GM19238 (cell line): Measurements from ENCODE around the gene ARHGEF28.
A peak's percentile ranks its signal among the peaks of the same experiment; 100 is the strongest.

Experiments used
- DNase-seq: peaks from one replicate; pipeline ENCODE4 v3.0.0; 2011; ENCODE audit warnings: low spot score; ENCODE audit not compliant: insufficient read length

Gene ARHGEF28

DNA sequence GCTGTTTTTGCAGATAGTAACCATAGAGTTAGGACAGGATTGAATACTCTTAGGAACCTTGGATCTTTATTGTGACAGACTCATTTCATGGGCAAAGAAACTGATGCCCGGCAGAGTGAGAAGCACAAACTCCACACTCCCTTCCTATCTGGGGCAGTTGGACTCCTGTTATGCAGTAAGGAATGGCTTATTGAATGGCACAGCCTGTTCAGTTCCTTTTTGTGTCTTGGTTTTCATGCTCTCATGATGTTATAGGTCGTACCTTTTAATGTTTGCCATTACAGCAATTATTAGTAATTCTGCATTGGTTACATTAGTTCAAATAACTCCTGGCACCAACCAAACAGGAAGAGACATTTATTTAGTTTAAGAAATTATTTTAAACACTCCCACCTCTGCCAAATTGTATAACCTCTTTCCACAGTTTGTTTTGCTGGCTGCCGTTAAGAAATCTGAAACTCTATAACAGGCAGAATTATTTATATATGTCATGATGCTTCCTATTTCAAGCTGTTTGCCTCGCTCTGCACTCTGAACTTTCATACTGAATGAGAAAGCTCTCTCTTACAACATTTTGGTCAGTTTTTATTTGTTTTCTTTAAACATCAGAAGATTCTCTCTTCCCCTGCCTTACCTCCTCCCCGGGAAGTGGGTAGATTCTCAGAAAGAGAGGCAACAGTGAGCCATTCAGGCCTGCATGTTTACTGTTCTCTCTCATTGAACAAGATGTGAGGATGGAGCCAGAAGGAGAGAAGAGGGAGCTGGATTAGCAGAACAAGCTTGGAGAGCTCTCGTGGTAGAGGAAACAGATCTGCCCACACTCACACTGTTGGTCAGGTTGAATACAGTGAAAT lies 144.4 kb downstream of the ARHGEF28 start:
- no peak for DNase-seq

DNA sequence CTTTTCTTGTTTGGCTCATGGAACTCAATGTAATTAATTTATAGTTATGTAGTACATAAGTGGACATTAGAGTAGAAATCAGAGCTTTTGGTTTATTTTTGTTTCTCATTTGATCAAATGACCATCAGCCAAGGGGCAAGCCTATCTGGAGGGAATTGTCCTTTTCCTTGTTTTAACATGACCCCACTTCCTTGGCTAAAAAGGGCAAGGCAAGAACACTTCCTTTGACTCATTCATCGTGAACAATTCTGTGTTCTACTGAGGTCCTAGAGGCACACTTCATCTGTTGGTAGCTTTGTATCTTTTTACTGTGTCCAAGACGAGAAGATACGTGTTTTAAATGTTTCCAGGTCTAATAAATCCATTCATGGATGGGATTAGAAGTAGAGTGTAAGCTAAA lies 148.9 kb downstream of the ARHGEF28 start:
- DNase-seq, result no peak

DNA sequence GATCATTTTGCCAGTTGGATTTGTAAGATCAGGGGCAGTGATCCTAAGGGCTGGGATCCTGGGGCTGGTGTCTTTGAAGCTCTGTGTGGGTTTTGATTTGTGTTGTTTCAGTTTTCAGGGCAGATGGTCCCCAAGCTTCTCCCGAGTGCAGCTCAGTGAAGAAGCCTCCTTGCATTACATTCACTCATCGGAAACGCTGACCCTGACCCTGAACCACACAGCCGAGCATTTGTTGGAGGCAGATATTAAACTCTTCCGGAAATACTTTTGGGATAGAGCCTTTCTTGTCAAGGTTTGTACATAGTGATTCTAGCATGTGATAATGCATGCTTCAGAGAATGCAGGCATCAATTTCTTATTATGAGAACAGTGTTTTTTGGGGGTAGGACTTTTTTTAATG lies 150.4 kb downstream of the ARHGEF28 start:
- no peak for DNase-seq

DNA sequence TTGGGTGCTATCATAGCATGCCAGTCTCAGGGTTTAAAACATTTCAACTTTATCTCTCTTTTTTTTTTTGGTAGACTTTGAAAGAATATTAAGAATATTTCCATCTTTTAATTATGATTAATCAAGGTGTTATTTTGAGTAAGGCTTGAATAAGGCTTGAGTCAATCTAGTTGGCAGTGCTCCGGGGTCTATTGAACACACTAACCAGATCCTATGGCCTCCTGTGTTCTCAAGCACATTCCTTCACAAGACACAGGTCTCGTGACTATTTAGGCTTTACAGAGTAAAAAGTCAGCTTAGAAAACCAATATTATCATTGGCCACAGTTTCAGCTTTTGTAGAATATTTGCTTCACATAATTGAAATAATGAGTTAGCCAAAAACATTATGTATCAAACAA lies 151.2 kb downstream of the ARHGEF28 start:
- no peak for DNase-seq

DNA sequence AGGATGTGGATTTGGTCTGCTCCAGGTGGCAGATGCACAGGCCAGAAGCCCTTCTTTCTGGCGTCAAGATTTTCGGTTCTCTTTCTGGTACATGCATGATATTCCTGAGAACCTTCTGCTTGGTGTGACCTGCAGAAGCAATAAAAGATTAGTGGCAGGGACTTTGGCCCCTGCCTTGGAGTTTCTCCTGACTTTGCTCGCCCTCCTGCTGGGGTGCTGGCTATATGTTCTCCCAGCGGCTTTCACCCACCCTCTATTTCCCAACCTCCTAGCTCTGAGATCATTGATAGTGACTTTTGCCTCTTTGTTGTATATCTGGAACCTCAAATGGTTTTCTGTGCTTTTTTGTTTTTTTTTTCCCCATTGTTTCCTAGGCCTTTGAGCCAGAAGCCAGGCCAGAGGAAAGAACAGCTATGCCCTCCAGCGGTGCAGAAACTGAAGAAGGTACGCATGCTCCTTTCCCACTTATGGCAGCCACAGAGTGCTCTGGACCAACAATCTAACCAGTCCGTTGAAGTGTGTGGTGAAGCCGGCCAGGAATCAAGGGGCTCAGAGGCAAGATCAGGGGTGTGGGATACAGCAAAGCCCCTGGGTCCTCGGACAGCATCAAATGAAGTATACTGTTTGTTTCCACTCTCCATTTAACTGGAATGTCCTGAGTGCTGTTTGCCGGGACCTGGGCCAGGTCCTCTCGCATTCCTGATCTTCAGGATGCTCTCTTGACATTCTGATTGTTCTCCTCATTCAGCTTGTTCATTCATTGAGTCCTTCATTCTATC lies 154.5 kb downstream of the ARHGEF28 start:
- no peak for DNase-seq

DNA sequence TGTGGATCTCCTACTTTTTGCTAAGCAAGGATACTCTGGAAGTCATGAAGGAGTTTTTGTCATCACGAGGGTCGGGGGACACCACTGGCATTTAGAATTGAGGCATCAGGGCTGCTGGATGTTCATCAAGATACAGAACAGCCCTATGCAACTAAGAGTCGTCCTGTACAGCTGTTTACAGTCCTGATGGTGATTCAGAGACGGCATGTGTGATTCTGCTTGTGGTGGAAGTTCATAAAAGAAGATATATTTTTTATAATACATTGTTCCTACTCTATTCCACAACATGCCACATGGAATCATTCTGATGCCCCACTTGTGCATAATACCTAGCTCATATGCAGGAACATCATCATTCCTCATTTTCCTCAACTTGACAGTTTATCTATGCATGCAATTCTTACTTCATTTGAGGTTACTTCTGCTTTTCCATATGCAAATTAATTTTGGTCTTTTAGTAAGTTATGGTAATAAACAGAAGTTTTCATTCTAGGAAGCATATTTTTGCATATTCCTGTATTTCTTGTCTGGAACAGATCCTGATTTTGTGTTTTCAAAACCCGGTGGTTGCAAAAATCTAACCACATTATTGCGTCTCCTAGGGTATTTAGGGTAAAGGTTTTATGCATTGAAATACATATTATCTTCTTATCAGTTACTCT lies 155.2 kb downstream of the ARHGEF28 start:
- DNase-seq, result no peak

DNA sequence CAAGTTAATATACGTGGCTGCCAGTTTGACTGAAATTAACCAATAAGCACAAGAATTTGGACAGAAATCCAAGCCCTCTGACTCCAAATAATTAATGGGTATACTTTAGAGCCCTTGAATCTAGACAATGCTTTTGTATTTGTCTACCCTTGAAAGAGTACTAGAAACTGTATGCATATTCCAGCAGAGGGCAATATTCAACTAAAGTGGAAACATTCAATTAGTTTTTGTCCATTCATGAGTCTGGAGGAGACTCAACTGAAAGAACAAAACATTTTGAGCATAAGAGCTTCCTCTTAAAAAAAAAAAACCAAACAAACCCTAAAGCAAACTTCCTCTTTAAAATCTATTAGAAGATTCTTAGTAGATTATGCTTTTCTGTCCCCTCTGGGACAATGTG lies 157.8 kb downstream of the ARHGEF28 start:
- no peak for DNase-seq

DNA sequence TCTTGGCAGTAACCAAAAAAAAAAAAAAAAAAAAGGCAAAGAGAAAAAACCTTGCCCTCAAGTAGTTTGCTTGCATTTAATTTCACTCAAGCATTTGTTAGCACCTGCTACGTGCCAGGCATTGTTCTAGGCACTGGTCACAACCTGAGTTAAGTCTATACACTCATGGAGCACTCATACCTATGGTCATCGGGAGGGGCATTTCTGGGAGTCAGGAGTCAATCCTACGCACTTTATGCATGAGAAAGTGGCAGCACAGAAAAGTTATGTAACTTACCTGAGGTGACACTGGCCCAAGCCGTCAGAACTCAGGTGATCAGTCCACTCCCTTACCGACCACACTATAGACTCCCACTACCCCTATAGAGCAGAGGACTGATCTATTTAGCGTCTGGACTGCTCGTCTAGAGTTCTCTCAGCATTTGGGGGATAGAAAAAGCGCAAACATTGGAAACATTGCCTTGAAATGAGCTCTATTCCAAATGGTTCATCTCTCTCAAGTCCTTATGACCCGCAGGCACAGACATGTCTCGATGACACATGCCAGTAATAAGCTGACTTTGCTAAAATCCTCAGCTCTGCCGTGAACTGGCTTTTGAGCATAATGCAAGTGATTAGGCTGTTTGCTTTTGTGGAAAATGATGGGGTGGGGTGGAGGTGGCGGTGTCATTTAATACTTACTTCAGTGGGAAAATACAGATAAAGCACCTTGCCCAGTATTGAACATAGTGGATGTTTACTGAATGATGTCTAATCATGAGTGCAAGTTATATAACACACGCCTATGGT lies 160.2 kb downstream of the ARHGEF28 start:
- DNase-seq, result no peak

DNA sequence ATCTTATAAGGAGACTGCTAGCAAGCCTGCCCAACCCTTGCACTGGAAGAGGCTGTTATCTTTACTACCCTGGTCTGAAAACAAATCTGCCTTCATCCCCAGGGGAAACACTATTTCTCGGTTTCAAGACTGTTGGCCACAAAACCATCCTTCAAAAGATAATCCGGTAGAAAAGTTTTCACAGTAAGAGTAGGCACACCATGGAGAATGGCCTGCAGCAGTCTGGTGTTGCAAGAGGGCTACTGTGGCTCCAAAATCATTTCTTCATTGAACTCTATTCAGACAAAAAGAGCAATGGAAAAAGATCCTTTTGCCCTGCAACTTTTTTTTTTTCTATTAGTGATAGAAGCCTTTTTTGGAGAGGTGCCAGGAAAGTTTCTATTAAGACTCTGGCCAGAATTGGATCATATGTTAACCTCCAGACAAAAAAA lies 163.9 kb downstream of the ARHGEF28 start:
- DNase-seq, result no peak

DNA sequence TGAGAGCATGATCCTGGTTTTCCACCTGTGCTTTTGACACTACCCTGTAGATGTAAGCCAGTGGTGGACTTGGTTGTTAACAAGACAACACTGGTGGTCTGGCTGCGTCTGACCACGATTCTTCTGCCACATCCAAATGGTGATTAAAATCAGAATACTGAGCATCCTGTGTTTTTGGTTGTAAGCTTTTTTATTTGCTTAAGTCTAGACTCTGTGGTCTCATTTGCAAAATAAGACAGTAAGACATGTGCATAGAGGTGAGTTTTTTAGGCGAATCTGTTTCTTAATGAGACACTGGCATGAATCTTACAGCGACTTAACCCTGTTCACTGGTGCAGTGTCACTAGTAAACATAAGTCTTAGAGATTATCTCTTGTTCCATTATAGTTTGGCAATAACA lies 165.4 kb downstream of the ARHGEF28 start:
- no peak for DNase-seq

DNA sequence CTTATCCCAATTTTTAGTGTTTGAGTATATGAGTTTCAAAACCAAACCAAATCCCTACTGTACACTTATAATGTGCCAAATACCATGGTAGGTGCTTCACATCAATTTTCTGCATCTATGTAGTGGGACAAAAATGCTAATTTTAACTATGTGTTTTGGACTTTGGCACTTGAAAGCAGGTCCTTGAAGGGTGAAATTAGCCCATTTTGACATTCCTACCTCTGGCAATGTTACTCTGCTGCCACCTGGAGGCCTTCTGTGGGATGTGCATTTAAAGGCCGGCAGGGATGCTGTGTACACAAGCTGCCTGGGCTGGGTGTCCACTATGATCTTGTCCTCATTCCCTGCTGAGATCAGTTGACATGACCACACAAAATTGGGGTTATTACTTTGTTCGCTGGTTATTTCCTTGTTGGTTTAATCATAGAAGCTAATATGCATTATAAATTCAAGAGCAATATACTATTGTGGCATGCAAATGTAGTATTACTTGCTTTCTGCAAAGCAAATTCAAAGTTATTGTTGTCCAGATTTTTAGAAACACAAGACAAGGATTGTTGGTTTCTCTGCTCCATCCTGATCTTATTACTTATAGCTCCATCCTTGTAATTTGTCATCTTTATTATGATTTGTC lies 166.8 kb downstream of the ARHGEF28 start:
- peak; percentile 8 for DNase-seq

DNA sequence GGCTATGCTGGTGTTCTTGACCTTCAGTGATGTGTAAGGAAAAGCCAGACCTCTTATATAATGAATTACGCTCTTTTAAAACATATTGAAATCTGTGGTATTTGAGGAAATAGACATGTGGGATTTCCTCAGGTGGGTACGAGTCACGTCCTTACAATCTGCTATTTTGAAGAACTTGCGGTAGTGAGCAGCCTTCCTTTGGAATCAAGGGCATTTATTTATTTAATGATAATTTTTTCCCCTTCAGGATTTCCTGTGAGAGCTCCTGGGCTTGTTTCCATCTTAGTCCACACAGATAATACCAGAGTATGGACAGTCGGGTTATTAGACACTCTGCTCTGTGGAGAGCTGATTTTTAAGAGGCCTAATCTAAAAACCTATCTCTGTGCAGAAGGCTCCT lies 167.9 kb downstream of the ARHGEF28 start:
- no peak for DNase-seq

DNA sequence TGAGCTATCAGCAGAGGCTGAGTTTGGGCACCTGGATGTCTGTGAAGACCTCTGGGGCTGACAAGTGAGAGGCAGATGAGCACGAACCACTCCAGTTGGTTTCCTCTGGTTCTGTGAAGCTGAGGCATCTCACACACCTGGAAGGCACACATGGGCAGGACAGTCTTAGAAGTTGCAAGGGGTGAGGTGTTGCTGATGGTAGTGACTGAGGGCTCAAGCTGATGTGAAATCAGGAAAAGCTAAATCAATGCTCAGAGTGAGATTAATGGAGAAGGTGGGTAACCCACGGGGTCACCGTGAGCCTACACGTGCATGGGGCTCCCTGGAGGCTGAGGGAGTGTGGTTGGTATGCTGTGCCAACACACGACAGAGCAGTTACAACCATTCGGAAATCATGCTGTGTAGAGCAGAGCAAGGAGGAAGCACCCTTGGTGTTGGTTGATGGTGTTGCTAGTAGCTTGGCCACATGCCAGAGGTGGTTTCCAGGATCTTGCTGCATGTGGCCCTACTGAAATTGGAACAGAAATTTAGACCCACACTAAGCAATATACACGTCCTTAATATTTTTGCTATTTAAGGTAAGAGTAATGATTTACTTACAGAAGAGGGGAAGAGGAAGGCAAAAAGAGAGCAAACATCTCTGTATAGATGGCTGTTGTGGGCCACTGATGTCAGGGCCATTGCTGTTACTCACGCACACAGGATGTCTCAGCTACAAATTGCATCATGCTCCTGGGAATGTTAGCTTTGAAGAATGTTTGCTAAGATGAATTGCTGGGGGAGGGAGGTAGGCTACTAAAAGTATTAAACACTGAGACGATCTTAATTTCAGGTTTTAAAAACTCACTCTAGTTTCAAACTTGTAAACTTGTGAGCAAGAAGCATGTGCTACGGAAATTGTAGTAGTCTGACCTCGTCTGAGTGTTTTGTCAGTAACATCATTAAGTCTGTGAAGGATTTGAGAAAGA lies 170.5 kb downstream of the ARHGEF28 start:
- DNase-seq, result no peak

DNA sequence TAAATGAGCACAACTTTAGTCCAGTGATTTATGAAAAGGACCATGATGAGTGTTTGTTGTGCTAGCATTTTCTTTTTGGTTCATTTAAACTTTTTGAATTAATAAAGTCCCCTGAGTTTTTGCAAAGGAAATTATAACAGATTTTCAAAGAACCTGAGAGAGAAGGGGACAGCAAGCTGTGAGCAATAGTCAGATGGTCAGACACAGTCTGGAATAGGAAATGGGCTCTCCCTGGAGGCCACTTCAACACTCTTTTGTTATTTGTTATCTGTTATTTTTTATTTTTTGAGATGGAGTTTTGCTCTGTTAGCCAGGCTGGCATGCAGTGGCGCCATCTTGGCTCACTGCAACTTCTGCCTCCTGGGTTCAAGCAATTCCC lies 171.1 kb downstream of the ARHGEF28 start:
- DNase-seq, result no peak

DNA sequence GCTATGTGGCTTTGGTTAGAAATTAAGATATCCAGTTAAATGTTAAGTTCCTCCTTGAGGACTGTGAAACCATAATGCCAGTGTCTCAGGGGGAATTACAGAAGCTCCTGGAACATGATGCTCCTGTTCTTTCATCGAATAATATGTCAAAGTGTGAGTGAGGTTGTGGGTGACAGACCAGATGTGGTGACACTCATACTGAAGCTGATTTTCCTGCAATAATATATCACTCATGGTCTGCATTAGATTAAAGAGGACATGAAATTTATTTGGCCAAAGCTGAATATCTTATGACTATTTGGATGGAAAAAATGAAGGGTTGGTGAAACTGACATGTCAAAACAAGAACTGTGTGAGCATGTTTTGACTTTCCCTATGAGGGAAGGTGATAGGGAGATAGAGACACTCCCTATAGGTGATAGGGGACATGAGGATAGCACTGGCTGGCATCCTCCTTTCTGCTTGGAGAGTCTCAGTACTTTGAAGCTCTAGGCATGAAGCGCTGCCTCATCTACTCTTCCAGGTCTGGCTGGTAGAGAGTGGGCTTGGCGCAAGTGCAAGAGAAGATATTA lies 173.5 kb downstream of the ARHGEF28 start:
- DNase-seq, result no peak

DNA sequence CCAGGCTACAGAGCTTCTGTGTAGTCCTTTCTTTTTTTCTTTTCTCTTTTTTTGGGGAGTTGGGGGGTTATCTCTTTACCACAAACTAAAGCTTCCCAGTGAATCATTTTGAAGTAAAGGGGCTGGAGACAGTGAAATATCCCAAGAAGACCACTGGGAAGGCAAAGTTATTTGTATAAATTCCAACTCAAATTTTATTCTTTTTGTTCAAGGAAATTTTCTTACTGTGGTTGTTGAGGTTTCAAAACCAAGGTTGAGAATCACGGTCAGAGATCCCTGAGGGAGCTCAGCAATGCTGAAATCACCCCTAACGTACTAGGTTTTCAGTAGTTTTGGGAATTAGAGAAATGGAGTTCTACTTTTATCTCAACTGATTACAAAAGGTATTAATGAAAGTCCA lies 175.7 kb downstream of the ARHGEF28 start:
- DNase-seq, result no peak

DNA sequence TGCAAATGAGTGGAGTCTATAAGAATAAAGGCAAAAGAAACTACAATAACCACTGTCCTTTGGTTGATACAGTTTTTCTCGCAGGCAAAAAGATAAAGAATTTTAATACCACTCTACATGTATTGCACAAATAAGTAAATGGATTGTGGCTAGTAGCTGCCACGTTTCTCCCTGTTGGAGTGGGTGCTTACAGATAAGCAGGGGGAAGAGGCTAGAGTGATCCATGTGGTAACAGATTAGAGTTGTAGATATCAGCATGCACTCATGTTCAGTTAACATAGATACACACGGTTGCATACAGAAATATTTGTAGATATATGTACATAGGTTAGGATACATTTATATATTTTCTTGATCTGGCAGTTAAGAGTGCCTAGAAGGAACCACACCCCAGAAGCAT lies 179.5 kb downstream of the ARHGEF28 start:
- no peak for DNase-seq

DNA sequence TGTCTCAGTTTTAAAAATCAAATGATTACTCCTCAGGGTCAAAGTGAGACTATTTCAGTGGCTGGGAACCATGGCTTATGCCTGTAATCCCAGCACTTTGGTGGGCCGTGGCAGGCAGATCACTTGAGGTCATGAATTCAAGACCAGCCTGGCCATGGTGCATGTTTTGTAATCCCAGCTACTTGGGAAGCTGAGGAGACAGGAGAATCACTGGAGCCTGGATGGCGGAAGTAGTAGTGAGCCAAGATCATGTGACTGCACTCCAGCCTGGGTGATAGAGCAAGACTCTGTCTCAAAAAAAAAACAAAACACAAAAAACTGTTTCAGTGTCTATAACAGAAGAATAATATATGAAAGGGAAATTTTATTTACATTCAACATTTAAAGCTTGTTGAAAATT lies 182.9 kb downstream of the ARHGEF28 start:
- no peak for DNase-seq

DNA sequence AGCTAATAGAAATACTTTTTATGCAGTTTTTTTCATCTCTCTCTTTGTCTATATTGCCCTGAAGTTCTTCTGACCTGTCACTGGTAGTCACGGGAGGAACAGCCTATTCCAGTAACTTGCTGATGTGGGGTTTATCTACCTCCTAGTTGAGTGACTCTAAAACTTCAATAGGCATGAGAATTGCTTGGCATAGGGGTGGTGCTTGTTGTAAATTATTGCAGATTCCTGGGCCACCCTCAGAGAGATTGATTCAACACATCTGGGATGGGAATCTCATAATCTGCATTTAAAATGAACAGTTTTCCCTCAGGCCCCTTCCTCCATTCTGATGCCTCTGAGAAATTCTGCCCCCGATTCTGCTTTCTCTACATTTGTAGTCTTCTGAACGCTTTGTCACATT lies 184.4 kb downstream of the ARHGEF28 start:
- DNase-seq, result no peak
